ENCODE measurements around the gene UQCC2.

The UQCC2 gene

GRCh38 chr6:33678233-33678931 lies 33.1 kb downstream of the UQCC2 start:
- DNase-seq (ENCODE audit: low spot score), result no peak
- TF ChIP-seq CTCF (IDR thresholded peaks at IDR 0.05; ENCODE audit: extremely low read depth, missing control alignments), result no peak

GRCh38 chr6:33677689-33678088 lies 33.8 kb downstream of the UQCC2 start:
- no peak for DNase-seq (ENCODE audit: low spot score)
- no peak for TF ChIP-seq CTCF (IDR thresholded peaks at IDR 0.05; ENCODE audit: extremely low read depth, missing control alignments)

- no peak for TF ChIP-seq CTCF (IDR thresholded peaks at IDR 0.05; ENCODE audit: extremely low read depth, missing control alignments)
These were observed 34.3 kb downstream of the UQCC2 start for GRCh38 chr6:33677143-33677660.

GRCh38 chr6:33676416-33677142 lies 34.9 kb downstream of the UQCC2 start:
- no peak for TF ChIP-seq CTCF (IDR thresholded peaks at IDR 0.05; ENCODE audit: extremely low read depth, missing control alignments)
- no peak for DNase-seq (ENCODE audit: low spot score)

More at GRCh38 chr6:33677143-33677660, 34.3 kb downstream of the UQCC2 start:
- no peak for DNase-seq (ENCODE audit: low spot score)

- TF ChIP-seq CTCF (IDR thresholded peaks at IDR 0.05; ENCODE audit: extremely low read depth, missing control alignments), result no peak
- no peak for DNase-seq (ENCODE audit: low spot score)
These were observed 35.5 kb downstream of the UQCC2 start for GRCh38 chr6:33675968-33676367.

GRCh38 chr6:33673851-33674250 lies 37.6 kb downstream of the UQCC2 start:
- no peak for TF ChIP-seq CTCF (IDR thresholded peaks at IDR 0.05; ENCODE audit: extremely low read depth, missing control alignments)
- DNase-seq (ENCODE audit: low spot score), result no peak

- no peak for TF ChIP-seq CTCF (IDR thresholded peaks at IDR 0.05; ENCODE audit: extremely low read depth, missing control alignments)
- DNase-seq (ENCODE audit: low spot score), result peak; percentile 69
These were observed 38.7 kb downstream of the UQCC2 start for GRCh38 chr6:33672808-33673207.
